Skeletal muscle cell (primary cell): ENCODE results near the gene TMPRSS3.

ENCODE experiments used
- DNase-seq: peaks from one replicate; pipeline ENCODE4 v3.0.0-alpha.2; 2010; ENCODE audit warnings: low read depth
- H3K4me3 ChIP-seq: 2 replicates; pipeline ENCODE4 v1.5.1; 2011; ENCODE audit warnings: low read depth, mild to moderate bottlenecking, control low read depth, low read length, moderate library complexity

Gene TMPRSS3

DNA sequence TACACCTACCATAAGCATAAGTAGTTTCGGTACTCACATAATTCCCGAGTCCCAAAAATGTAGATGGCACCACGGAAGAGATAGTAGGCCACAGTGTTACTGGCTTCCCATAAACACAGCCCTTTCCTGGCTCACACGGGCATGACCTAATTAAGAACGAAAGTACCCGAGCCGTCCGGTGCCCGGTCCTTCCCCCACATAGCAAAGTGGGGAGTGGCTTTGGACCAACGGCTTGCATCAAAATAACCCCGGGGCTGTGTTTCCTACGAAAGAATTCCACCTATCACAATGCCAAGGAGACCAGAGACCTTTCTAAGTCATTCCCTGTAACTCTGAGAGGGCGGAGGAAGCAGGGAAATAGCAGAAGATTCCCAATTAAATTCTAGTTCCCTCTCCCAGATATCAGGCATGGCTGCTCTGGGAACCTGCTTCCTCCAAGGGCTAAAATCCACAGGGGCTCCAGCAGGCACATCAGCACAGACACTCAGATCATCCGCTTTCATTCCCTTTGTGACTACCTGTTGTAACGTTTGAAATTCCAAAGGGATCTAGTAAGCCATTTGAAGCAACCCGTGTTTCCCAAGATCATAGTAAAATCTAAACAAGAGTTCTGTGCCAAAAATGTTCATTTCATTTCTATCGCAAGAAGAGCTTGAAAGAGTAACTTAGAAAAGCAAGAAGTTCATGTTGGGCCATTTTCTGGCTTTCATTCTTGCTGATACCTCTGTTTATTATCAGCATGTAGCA lies at the start of gene TMPRSS3:
TMPRSS3 (minus strand) TSS at position 148 of the 747 bp plus-strand sequence. CDS start 635 bp downstream, outside the sequence.
- no peak for DNase-seq
- no peak within 1 kb of the TSS for H3K4me3 ChIP-seq

DNA sequence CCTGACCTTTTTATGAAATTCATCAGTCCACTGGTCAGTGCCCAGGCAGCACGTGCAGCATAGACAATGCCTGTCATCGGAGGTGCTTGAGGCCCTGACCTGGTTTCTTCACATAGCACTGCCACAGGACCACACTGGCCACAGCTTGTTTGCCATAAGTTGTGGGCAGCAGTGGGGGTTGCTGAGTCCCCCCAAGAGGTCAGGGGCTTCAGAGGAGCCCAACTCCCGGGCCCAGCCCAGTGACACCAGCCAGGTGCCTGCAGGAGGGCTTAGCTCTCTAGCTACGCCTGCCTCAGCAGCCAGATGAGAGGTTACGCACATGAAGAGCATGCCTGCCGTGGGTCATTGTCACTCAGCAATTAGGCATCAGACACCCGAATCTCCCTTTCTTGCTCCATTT lies 49.5 kb upstream of the TMPRSS3 start:
- no peak for DNase-seq
- H3K4me3 ChIP-seq = no peak overlapping the region

DNA sequence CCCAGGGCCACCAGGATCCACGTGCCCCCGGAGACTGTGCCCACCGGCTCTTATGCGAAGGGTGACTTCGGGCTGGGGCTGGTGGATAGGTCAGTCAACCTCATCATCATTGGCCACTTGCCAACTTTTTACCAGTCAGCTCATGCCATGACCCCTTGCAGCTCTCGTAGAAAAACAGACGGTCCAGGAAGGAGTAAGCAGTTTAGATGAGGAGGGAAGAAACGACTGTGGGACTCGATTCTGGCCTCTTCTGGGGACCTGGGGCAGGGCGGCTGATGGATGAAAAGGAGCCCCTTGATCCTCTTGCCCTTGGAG lies 48.9 kb upstream of the TMPRSS3 start:
- H3K4me3 ChIP-seq = no peak overlapping the region
- no peak for DNase-seq

DNA sequence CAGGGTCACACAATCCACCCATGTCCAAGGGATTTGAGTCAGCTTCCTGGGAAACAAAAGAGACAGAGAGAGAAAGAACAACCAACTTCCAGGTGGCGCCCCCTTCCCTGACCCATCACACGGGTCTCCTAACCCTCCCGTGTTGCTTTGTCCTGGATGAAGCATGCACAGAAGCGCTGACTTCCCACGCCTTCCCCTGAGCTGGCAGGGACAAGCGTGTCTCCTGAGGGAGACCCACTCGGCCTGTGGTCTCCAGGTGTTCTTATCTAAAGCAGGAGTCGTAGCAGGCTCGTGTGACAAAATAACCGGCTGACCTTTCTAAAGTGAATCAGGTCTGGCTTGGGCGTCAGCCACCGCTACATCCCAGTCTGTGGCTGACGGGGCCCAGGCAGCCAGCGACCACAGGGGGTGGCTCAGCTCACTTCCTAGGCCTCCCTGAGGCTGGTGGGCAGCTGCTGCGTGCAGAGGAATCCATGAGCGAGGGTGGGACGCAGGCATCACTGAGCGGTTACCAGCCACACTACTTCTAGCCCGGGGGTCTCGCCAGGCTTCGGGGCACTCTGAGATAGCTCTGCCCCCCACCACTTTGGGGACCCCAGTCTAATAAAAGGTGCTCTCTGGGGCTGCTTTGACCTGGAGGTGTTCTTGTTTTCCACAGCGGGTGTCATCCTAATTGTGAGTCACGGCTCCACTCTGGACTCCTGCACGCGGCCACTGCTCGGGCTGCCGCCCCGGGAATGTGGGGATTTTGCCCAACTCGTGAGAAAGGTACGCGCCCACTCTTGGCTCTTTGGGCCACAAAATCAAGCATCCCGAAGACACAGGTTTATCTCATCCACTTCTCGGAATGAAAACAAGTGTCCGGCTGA lies 48.3 kb upstream of the TMPRSS3 start:
- no peak overlapping the region for H3K4me3 ChIP-seq
- no peak for DNase-seq

DNA sequence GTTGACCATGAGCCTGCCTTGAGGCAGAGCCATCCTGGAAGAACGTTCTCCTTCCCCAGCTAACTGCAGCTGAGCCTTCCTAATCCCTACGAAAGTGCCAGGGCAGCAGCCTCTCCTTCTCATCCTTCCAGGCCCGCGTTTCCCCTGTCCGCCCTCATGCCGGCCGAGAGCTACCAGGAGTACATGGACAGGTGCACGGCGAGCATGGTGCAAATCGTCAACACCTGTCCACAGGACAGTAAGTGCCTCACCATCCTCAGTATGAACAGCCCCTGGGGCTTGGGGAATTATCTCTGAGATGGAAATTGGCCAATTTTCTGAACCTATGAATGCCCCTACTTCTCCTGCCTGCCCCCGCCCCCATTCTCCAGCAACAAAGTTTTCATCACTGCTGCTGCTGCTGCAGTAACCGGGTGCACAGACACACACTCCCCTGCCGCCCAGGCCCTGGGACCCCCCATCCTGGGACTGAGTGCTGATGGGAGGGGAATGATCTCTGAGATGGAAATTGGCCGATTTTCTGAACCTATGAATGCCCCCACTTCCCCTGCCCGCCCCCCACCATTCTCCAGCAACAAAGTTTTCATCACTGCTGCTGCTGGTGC lies 47.4 kb upstream of the TMPRSS3 start:
- no peak for DNase-seq
- no peak overlapping the region for H3K4me3 ChIP-seq

DNA sequence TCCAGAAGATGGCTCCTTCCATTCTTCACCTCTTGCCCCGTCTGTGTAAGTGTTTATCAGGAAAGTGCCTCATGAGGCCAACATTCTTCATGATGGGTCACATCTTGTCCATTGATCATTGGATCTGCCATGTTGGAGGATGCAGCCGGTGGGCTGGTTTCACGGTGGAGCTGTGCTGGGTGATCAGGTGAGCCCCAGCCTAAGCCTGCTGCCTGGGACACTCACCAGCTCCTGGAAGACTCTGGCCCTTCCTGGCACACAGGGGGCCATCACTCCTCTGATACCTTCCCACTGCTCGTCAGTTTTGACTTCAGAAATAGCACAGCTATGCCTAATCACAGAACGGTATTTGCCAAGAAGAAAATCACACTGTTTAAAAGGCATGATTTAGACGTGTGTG lies 46.1 kb upstream of the TMPRSS3 start:
- H3K4me3 ChIP-seq = no peak overlapping the region
- no peak for DNase-seq

DNA sequence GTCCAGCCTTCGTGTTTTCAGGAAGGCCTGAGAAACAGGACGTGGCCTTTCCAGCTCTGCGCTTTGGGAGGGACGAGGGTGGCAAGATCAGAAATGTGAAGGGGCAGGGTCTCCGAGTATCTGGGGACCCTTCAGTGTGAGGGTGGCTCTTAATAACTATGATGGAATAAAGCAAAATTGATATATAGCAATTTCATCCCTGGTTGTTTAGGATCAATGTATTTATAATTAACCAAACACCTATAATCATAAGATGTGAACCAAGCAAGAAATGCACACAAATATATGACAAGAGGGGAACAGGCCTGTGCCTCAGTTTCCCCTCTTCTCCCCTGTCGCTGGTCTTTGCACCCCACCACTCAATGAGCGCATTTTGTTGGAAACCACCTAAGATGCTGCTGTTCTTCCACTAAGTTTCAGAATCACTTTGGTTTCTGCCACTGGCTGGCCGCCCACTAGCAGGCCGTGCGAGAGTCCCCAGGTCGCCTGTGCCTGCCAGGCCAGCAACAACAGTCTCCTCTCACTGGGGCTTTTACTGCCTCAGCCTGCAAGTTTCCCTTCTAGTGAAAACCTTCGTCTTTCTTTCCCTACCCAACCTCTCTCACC lies 44.4 kb upstream of the TMPRSS3 start:
- no peak for DNase-seq
- no peak overlapping the region for H3K4me3 ChIP-seq

DNA sequence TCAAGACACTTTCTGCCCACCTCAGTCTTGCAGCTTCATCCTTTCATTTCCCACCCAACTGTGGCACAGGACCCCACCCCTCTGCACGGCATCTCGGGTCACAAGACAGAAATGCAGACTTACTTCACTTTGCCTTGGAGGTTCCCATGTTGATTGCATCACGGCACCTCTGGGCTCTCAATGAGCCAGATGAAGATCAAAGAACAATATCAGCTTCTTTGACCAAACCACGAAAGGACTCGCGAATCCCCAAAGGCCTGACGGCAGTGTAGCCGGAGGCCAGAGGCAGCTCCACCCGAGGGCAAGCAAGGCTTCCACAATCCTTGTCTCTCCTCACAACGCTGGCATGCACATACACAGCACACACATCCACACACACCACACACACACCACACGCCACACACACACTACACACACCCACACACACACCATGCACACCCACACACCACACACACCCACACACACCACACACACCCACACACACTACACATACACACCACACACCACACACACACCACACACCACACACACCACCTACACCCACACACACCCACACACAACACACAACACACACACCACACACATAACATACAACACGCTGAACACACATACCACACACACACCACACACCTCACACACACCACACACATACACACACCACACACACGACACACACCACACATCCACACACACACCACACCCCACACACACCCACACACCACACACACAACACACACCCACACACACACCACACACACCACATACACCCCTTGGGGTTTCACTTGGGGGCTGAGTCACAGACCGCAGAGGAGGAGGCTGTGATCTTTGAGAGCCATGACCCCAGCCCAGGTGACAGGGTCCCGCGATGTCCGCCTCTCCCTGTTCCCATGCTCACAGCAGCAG lies 43.7 kb upstream of the TMPRSS3 start:
- no peak overlapping the region for H3K4me3 ChIP-seq
- DNase-seq = no peak

DNA sequence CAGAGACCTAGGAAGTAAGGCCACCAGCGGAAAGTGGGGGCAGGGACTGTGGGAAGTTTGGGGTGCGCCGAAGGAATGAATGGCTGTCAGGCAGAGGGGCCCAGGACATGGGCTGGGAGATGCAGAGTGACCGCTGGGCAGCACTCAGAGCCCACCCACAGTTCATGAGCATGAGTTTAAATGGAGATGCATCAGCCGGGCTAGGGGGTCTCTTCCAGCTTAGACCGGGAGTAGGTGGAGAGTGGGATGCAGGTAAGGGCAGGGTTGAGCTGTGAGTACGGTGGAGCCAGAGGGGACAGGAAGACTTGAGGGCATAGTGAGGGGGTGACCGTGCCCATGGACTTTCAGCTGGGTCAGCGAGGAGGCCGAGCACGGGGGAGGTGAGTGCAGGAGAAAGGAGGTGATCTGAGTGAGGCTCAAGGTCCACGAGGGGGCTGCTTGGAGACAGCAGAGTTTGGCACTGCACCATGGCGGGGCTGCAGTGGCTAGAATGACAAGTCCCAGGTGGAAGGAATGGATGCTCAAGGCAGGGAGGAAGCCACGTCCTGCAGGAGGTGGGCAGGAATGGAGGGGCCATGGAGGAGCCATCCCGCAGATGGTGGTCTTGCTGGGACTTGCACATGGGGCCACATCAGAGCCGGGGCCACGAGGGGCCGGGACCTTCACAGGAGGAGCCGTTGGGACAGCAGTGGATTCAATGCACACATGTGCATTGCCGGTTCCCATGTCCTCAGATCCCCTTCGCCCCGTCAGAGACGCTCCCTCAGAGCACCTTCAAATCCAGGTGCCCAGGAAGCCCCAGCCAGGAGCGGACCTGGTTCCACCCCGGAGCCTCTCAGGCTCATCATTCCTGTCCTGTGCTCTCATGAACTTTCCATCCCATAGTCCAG lies 42.7 kb upstream of the TMPRSS3 start:
- no peak for DNase-seq

DNA sequence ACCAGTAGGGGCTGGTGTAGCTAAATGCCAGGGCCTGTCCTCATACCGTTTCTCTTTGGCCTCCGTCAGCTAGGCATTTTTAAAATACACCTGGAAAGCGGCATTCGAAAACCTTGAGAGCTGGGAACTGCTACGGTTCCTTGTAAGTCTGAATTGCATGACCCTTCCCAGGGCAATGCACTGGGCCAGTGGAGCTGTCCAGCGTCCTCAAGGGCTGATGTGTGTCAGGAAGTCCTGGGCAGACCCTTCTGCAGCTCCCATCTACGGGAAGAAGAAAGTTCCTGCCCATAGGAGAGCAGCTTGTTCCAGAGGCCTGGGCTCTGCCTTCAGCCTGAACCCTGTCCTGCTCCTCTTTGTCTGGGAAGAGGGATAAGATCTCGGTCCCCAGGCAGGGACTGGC lies 41.9 kb upstream of the TMPRSS3 start:
- H3K4me3 ChIP-seq = no peak overlapping the region

More for the DNA sequence above, 42.7 kb upstream of the TMPRSS3 start:
- no peak overlapping the region for H3K4me3 ChIP-seq

DNA sequence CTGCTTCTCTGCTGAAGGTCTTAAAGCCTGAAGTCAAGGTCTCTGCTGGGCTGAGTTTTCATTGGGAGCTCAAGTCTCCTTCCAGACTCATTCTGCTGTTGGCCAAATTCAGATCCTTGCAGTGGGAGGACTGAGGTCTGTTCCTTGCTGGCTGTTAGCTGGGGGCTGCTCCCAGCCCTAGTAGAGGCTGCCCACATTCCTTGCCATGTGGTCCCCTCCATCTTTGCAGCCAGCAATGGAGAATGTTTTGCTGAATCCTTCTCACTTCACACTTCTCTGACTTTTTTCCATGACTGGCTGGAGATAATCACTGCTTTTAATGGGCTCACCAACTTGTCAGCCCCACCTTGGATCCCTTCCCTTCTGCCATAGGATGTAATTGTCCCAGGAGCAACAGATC lies 41.1 kb upstream of the TMPRSS3 start:
- no peak overlapping the region for H3K4me3 ChIP-seq
- DNase-seq = no peak

More for the DNA sequence above, 41.9 kb upstream of the TMPRSS3 start:
- DNase-seq = no peak

DNA sequence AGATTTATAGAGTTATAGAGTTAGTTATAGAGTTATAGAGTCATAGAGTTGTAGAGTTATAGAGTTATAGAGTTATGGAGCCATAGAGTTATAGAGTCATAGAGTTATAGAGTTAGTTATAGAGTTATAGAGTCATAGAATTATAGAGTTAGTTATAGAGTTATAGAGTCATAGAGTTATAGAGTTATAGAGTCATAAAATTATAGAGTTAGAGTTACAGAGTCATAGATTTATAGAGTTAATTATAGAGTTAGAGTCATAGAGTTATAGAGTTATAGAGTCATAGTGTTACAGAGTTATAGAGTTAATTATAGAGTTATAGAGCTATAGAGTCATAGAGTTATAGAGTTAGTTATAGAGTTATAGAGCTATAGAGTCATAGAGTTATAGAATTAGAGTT lies 40.0 kb upstream of the TMPRSS3 start:
- DNase-seq = no peak
- H3K4me3 ChIP-seq = no peak overlapping the region

DNA sequence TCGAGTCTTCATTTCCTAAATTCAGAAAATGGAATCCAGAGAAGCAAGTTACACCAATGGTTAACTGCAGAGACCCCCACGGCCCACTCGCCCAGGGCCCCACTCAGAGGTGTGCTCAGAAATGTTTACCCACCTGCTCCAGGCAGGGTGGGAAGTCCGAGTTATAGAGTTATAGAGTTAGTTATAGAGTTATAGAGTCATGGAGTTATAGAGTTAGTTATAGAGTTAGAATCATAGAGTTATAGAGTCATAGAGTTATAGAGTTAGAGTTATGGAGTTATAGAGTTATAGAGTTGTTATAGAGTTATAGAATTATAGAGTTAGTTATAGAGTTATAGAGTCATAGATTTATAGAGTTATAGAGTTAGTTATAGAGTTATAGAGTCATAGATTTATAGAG lies 39.5 kb upstream of the TMPRSS3 start:
- no peak for DNase-seq
- no peak overlapping the region for H3K4me3 ChIP-seq

DNA sequence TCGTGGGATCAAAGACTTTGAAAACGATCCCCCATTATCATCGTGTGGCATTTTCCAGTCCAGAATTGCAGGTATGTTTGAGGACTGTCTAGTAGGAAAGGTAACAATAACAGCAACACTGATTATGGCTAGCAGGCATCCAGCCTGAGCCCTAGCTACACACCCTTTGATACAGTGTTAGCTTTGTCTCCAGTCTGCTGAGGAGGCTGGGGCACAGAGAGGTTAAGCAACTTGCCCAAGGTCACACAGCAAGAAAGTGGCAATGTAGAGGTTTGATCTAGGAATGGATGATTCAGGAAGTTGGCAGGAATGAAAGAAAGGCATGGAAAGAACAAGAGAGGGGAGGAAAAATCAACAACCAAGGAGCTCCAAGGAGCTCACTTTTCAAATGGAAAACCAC lies 39.0 kb upstream of the TMPRSS3 start:
- DNase-seq = no peak
- no peak overlapping the region for H3K4me3 ChIP-seq

DNA sequence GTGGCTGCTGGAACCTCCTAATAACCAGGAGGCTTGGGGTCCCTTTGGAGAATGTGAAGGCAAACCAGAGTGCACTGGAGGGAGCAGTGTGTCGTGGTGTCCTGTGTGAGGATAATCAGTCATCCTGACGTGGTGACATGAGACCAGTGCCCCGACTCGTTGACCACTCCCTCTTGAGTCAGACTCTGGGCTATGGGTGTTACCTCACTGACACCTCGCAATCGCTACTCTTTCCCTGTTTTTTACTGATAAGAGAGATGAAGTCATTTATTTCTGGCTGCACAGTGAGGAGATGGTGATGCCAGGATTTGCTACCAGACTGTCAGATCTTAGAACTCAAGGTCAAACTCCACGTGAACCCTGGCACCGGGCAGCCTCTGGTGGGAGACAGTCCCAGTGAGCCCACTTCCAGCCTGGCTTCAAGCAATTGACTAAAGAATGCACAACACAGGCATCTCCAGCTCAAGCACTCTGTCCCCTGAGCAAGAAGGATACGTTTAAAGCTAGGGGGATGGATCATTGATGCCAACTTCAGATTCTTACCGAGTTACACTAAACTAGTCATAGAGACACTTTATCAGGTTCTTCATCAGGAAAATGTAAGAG lies 38.2 kb upstream of the TMPRSS3 start:
- H3K4me3 ChIP-seq = no peak overlapping the region
- no peak for DNase-seq

DNA sequence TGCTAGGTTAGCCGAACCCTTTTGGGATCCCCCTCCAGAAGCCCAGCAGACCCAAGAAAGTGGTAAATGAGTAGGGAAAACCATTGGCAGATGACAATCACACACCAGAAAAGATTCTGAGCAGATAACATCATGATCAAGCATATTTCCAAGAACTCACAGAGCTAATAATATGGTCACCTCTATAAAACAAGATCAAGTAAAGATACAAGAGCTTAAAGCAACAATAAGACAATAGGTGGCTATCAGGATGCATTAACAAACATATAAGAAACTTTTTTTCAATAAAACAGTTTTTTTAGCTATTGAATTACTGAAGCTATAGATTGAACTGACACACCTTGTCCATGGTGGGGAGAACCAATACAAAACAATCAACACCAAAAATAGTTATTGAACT lies 36.8 kb upstream of the TMPRSS3 start:
- H3K4me3 ChIP-seq = no peak overlapping the region
- no peak for DNase-seq

DNA sequence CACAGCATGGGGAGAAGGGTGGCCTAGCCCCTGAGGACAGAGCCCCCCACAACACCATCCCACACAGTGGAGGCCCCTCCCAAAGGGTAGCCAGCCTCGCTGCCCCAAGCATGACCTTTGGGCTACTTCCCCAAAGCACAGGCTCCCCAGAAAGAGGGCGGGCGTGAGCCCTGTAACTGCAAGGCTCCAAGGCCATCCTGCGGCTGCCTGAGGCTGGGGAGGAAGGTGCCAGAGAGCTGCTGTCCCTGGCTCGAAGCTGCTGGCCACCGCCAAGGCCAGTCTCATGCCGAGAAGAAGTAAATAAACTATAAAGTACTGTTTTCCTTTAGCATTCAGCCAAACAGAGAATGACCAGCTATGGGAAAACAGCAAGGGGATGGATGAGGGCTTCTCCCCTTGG lies 35.3 kb upstream of the TMPRSS3 start:
- no peak overlapping the region for H3K4me3 ChIP-seq
- no peak for DNase-seq

DNA sequence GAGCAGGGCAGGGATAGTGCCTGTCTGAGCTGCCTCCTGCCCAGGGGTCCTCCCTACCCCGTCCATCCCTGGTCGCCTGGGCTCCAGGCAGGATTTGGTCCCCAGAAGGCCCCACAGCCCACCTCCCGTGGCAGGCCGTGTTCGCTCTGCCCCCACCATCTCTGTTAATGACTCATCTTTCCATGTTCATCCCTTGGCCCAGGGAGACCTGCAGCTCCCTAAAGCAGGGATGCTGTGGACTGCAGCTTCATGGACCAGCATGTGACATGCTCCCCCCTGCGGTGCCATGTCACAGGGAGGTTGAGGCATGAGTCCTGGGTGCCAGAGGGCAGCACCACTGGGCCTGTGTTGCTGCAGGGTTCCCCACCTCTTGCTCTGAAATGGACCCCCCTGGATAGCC lies 34.7 kb upstream of the TMPRSS3 start:
- no peak for DNase-seq
- H3K4me3 ChIP-seq = no peak overlapping the region
